GM12878 (cell line): ENCODE results near the gene CA9. TPM values are rescaled to one million over a fixed set of nuclear protein-coding genes. Genes with fewer than 3 reads are reported as not detected.

Source experiments
- ATAC-seq: fragments of 200-7000 bp; cut with Tn5 transposase; 3 replicates; pipeline ENCODE4 v1.9.1; 2020; ENCODE audit warnings: mild to moderate bottlenecking, moderate library complexity
- BruUV-seq: library from RNA; stranded (reverse); fragments of 400-500 nt; replicated peaks from 2 replicates; lab custom pipeline; 2021; lab: Mats Ljungman, UMichigan
- CTCF ChIA-PET: fragments of 300-600 bp; sonication (Branson Sonifier 250); formaldehyde crosslinking; extraction: SDS; loops from one replicate; lab custom pipeline; 2021; ENCODE audit warnings: inconsistent platforms; lab: Yijun Ruan, JAX
- POLR2A ChIA-PET: fragments of 350-600 bp; formaldehyde crosslinking; extraction: SDS; loops from one replicate; lab custom pipeline; 2021; ENCODE audit warnings: inconsistent platforms; lab: Charles Lee
- RAD21 ChIA-PET: fragments of 300-600 bp; sonication (Branson Sonifier 250); formaldehyde crosslinking; loops from one replicate; lab custom pipeline; 2023; ENCODE audit warnings: antibody characterized with exemption; ENCODE audit not compliant: unreplicated experiment; lab: Charles Lee
- SMC1A ChIA-PET: fragments of 300-600 bp; sonication (Branson Sonifier 250); formaldehyde crosslinking; loops from one replicate; lab custom pipeline; 2023; ENCODE audit not compliant: unreplicated experiment, uncharacterized antibody; lab: Charles Lee
- DNase-seq: peaks from one replicate; pipeline ENCODE4 v3.0.0-alpha.2; 2011; ENCODE audit warnings: low read depth, low spot score
- FAIRE-seq: peaks from 3 replicates; lab custom pipeline; 2011; peaks lifted over from hg19 to GRCh38; lab: Jason Lieb, UNC
- H2AFZ ChIP-seq: 2 replicates; pipeline ENCODE4 v1.6.0; 2011; ENCODE audit warnings: low read depth, low read length, control low read depth; ENCODE audit not compliant: control insufficient read depth
- H3K27ac ChIP-seq: 2 replicates; pipeline ENCODE4 v1.5.1; 2011; ENCODE audit warnings: control low read depth; ENCODE audit not compliant: control insufficient read depth, insufficient read depth
- H3K27me3 ChIP-seq, 2 experiments: replicated peaks in 1 of 2; 2 replicates each; pipeline versions ENCODE4 v1.6.0 to v1.6.1; 2011; ENCODE audit warnings: low read length in 1 of 2; ENCODE audit not compliant: control insufficient read depth in 2 of 2, insufficient read depth in 2 of 2
- H3K36me3 ChIP-seq, 2 experiments: 2 replicates each; pipeline ENCODE4 v1.5.1; 2011; ENCODE audit warnings: low read length in 1 of 2; ENCODE audit not compliant: control insufficient read depth in 2 of 2, insufficient read depth in 2 of 2
- H3K4me1 ChIP-seq: 2 replicates; pipeline ENCODE4 v1.6.1; 2011; ENCODE audit warnings: mild to moderate bottlenecking, low read length, moderate library complexity, mixed read lengths; ENCODE audit not compliant: control insufficient read depth, insufficient read depth
- H3K4me2 ChIP-seq: 2 replicates; pipeline ENCODE4 v1.6.0; 2011; ENCODE audit warnings: control low read depth; ENCODE audit not compliant: control insufficient read depth, insufficient read depth
- H3K4me3 ChIP-seq: fragments of 200-600 bp; sonication (generic); 2 replicates; pipeline ENCODE4 v1.5.1; 2016
- H3K79me2 ChIP-seq: 2 replicates; pipeline ENCODE4 v1.6.0; 2011; ENCODE audit warnings: low read length; ENCODE audit not compliant: control insufficient read depth, insufficient read depth
- H3K9ac ChIP-seq: 2 replicates; pipeline ENCODE4 v1.8.0; 2011; ENCODE audit warnings: low read length, control low read depth, mixed read lengths; ENCODE audit not compliant: control insufficient read depth, insufficient read depth
- H3K9me3 ChIP-seq: replicated peaks from 3 replicates; pipeline ENCODE4 v1.5.1; 2011; ENCODE audit warnings: mild to moderate bottlenecking, low read length; ENCODE audit not compliant: control insufficient read depth, insufficient read depth
- H4K20me1 ChIP-seq: 2 replicates; pipeline ENCODE4 v1.6.0; 2011; ENCODE audit not compliant: control insufficient read depth, insufficient read depth
- ATF7 ChIP-seq: fragments of 450-650 bp; IDR thresholded peaks from 2 replicates; pipeline ENCODE4 v1.6.1; 2016; ENCODE audit warnings: low read depth, mild to moderate bottlenecking
- FOS ChIP-seq: IDR thresholded peaks from 3 replicates; pipeline ENCODE4 v1.6.1; 2011; ENCODE audit warnings: borderline replicate concordance; ENCODE audit not compliant: insufficient read length; ENCODE audit errors: extremely low read depth
- MEF2A ChIP-seq: IDR thresholded peaks from 2 replicates; pipeline ENCODE4 v1.6.1; 2011; ENCODE audit warnings: low read depth, mild to moderate bottlenecking, low read length, moderate library complexity; ENCODE audit not compliant: insufficient read depth
- MTA3 ChIP-seq: IDR thresholded peaks from 2 replicates; pipeline ENCODE4 v1.6.1; 2012; ENCODE audit warnings: low read length, inconsistent platforms, borderline replicate concordance
- MXI1 ChIP-seq: fragments of 150-350 bp; IDR thresholded peaks from 2 replicates; pipeline ENCODE4 v1.6.1; 2011; ENCODE audit warnings: low read depth, mild to moderate bottlenecking, inconsistent platforms, low read length, improper control_type of control experiment
- NBN ChIP-seq: fragments of 450-650 bp; IDR thresholded peaks from 2 replicates; pipeline ENCODE4 v1.6.1; 2016
- NFXL1 ChIP-seq: fragments of 450-650 bp; IDR thresholded peaks from 2 replicates; pipeline ENCODE4 v1.6.1; 2017; ENCODE audit warnings: antibody characterized with exemption, mild to moderate bottlenecking, borderline replicate concordance
- RBBP5 ChIP-seq: fragments of 200-600 bp; sonication (generic); conservative IDR thresholded peaks from 2 replicates; pipeline ENCODE4 v1.6.1; 2016
- RUNX3 ChIP-seq: IDR thresholded peaks from 2 replicates; pipeline ENCODE4 v1.6.1; 2012; ENCODE audit warnings: low read length, inconsistent platforms
- SMAD5 ChIP-seq: IDR thresholded peaks from 2 replicates; pipeline ENCODE4 v1.6.1; 2016; ENCODE audit warnings: antibody characterized with exemption, low read depth
- SRF ChIP-seq, 2 experiments: IDR thresholded peaks; 2 replicates each; pipeline ENCODE4 v1.6.1; 2011; ENCODE audit warnings: low read depth in 2 of 2, low read length in 2 of 2, mild to moderate bottlenecking in 1 of 2, moderate library complexity in 1 of 2
- TCF12 ChIP-seq: IDR thresholded peaks from 2 replicates; pipeline ENCODE4 v1.6.1; 2011; ENCODE audit warnings: low read depth, mild to moderate bottlenecking, low read length
- WGBS: methylation state at CpG from one replicate; pipeline ENCODE4 v1.1.6; 2016; ENCODE audit warnings: low lambda C conversion rate; ENCODE audit not compliant: insufficient replicate concordance, insufficient coverage; ENCODE audit errors: missing lambda C conversion rate; 5-methylcytosine and 5-hydroxymethylcytosine counted together
- in situ Hi-C: fragments of 300-500 bp; cut with MboI; formaldehyde crosslinking; loops from 9 replicates; pipeline ENCODE4 v1.14.3; 2018; ENCODE audit warnings: mixed read lengths
- intact Hi-C: fragments of 100-400 bp; cut with micrococcal nuclease; formaldehyde crosslinking; loops from one replicate; pipeline ENCODE4 v1.14.2; 2022; ENCODE audit not compliant: unreplicated experiment
- polyA plus RNA-seq, 11 experiments: library from polyadenylated mRNA; depleted of rRNA in 4 of 11; unstranded in 6 of 11; stranded (reverse) in 5 of 11; fragments of >200 nt; fragmentation: Nextera tagmentation in 4 of 11; fragmentation: Illumina TruSeq in 1 of 11; extraction: Ambion mirVana in 4 of 11; extraction: Trizol in 1 of 11; gene quantifications; 1 replicate in 1 of 11; 2 replicates in 10 of 11; pipeline versions ENCODE4 v1.2.1 to v1.2.3, GENCODE V29; 2011 to 2016; ENCODE audit warnings: inconsistent platforms in 2 of 11, missing spikeins in 2 of 11, low read depth in 1 of 11
- total RNA-seq, 4 experiments: library from RNA; depleted of rRNA in 3 of 4; stranded (reverse); fragments of >200 nt in 3 of 4; fragmentation: Illumina TruSeq in 1 of 4; extraction: Trizol in 1 of 4; gene quantifications; 2 replicates each; pipeline versions ENCODE4 v1.2.1 to v1.2.3, GENCODE V29; 2013 to 2021
- TF ChIP-seq, protein P1 (sequence below): IDR thresholded peaks from 2 replicates; pipeline ENCODE4 v1.6.1; 2012; ENCODE audit warnings: improper control_type of control experiment, low read depth, low read length; ENCODE audit not compliant: insufficient replicate concordance
- TF ChIP-seq, protein P2 (sequence below): fragments of 450-650 bp; conservative IDR thresholded peaks from 2 replicates; pipeline ENCODE4 v1.6.1; 2017; ENCODE audit warnings: mild to moderate bottlenecking, moderate library complexity

The CA9 gene
- total and polyA plus RNA-seq, 10 of the 15 experiments (the other 5 are each of a cell fraction or from before 2014, with no cell fraction given), result 0.53 to 6.6 (median 1.2) TPM

DNA sequence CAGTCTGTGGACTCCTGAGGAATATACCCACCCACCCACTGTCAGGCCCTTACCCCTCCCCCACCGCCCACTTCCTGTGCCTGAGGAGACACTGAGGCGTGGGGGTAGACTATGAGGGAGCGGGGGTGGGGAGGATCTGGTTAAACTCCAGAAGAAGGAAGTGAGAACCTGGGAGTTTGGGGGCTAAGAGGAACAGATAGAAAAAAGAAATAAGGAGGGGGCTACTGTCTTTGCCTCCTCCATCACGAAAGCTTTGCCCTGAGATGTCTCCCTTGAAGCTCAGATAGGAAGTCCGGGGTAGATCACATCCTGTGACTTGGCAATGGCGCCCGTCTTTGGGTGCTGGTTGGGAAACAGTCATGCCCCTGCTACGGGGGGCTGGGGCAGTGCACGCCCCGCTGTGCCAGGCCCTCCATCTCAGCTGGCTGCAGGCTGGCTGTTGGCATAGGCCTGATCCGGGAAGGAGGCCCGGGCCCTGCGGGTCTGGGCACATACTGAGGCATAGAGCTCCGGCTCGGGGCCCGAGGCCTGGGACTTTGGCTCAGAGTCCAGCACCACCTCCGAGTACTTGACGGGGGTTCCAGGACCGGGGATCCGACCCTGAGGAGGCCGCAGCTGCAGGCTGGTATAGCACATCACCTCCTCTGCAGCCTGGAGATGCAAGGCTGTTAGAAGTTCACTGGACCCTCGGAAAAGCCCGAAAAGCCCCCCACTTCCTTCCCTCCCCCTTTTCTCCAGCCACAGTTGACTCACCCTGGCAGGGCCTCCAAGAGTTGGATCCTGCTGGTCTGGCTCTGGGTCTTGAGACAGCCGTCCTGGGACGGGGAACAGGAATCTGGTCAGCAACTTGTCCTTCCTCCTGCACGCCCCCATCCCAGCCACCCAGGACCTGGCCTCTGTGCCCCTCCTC lies 24.0 kb upstream of the CA9 start:
- Histone ChIP-seq H4K20me1 (no peaks in the 10 kb centered on the region), H3K36me3 (no peaks in the 10 kb centered on the region), H3K4me1 (peaks cover 31% of the 10 kb centered on the region), H3K9ac (peak overlapping the region; percentile 89), H3K79me2 (peaks cover 20% of the 10 kb centered on the region), H2AFZ (peak overlapping the region; percentile 77), H3K9me3 (no peaks in the 10 kb centered on the region), H3K27ac (peak overlapping the region; percentile 93), H3K4me2 (peak overlapping the region; percentile 93), H3K4me3 (peak overlapping the region; percentile 100), H3K27me3 (no peaks in the 10 kb centered on the region)
- in situ Hi-C loops (no loop called here), intact Hi-C loops (loop anchor here (10.0 kb wide), 1 partner anchor 175 kb away; the partner anchor contains the start of genes FAM221B and TMEM8B)
- no peak for DNase-seq
- under 1% methylated on average over 26 of the region's 26 CpGs for WGBS
- ChIA-PET SMC1A (interaction anchor here (0.8 to 7.7 kb wide), 10 partner anchors 10 to 80 kb away, joined by 3 to 114 read pairs (median 33); partner anchors contain the start of genes ARHGEF39, CCDC107, CREB3 and RMRP), POLR2A (interaction anchor here (1.0 to 11.1 kb wide), 6 partner anchors 11 to 80 kb away, joined by 3 to 163 read pairs (median 46); partner anchors contain the start of genes ARHGEF39, CCDC107, CD72 and CREB3), CTCF (interaction anchor here (0.9 to 8.8 kb wide), 11 partner anchors 7 to 129 kb away, joined by 3 to 139 read pairs (median 53); partner anchors contain the start of genes ARHGEF39, CCDC107, CD72 and CREB3), RAD21 (interaction anchor here (0.5 to 9.6 kb wide), 9 partner anchors 8 to 99 kb away, joined by 3 to 133 read pairs (median 15); partner anchors contain the start of genes ARHGEF39, CCDC107, CREB3 and RMRP)
- FAIRE-seq, result no peak
- TSS peak; percentile 78 for BruUV-seq
- peak; percentile 24 for ATAC-seq
- TF ChIP-seq NBN (0 out of 2 replicates have a peak, but pooled peaks have one; percentile 31), FOS (no peak), TCF12 (0 out of 2 replicates have a peak, but pooled peaks have one; percentile 31), MTA3 (no peak), SRF (IDR thresholded peaks at IDR 0.05; ENCODE audit: low read depth in 2 of 2, low read length in 2 of 2) (no peak), NFXL1 (no peak), SMAD5 (0 out of 2 replicates have a peak, but pooled peaks have one; percentile 61), MXI1 (no peak), RBBP5 (no peak), ATF7 (no peak), RUNX3 (no peak), MEF2A (no peak)
- TF ChIP-seq, protein P1, sequence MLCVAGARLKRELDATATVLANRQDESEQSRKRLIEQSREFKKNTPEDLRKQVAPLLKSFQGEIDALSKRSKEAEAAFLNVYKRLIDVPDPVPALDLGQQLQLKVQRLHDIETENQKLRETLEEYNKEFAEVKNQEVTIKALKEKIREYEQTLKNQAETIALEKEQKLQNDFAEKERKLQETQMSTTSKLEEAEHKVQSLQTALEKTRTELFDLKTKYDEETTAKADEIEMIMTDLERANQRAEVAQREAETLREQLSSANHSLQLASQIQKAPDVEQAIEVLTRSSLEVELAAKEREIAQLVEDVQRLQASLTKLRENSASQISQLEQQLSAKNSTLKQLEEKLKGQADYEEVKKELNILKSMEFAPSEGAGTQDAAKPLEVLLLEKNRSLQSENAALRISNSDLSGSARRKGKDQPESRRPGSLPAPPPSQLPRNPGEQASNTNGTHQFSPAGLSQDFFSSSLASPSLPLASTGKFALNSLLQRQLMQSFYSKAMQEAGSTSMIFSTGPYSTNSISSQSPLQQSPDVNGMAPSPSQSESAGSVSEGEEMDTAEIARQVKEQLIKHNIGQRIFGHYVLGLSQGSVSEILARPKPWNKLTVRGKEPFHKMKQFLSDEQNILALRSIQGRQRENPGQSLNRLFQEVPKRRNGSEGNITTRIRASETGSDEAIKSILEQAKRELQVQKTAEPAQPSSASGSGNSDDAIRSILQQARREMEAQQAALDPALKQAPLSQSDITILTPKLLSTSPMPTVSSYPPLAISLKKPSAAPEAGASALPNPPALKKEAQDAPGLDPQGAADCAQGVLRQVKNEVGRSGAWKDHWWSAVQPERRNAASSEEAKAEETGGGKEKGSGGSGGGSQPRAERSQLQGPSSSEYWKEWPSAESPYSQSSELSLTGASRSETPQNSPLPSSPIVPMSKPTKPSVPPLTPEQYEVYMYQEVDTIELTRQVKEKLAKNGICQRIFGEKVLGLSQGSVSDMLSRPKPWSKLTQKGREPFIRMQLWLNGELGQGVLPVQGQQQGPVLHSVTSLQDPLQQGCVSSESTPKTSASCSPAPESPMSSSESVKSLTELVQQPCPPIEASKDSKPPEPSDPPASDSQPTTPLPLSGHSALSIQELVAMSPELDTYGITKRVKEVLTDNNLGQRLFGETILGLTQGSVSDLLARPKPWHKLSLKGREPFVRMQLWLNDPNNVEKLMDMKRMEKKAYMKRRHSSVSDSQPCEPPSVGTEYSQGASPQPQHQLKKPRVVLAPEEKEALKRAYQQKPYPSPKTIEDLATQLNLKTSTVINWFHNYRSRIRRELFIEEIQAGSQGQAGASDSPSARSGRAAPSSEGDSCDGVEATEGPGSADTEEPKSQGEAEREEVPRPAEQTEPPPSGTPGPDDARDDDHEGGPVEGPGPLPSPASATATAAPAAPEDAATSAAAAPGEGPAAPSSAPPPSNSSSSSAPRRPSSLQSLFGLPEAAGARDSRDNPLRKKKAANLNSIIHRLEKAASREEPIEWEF, result no peak
- TF ChIP-seq, protein P2, sequence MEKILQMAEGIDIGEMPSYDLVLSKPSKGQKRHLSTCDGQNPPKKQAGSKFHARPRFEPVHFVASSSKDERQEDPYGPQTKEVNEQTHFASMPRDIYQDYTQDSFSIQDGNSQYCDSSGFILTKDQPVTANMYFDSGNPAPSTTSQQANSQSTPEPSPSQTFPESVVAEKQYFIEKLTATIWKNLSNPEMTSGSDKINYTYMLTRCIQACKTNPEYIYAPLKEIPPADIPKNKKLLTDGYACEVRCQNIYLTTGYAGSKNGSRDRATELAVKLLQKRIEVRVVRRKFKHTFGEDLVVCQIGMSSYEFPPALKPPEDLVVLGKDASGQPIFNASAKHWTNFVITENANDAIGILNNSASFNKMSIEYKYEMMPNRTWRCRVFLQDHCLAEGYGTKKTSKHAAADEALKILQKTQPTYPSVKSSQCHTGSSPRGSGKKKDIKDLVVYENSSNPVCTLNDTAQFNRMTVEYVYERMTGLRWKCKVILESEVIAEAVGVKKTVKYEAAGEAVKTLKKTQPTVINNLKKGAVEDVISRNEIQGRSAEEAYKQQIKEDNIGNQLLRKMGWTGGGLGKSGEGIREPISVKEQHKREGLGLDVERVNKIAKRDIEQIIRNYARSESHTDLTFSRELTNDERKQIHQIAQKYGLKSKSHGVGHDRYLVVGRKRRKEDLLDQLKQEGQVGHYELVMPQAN, result no peak
